ENCODE results near the gene RCAN3.

The RCAN3 gene

GRCh38 chr1:24465099-24465498, 37.5 kb upstream of the RCAN3 start:
- no peak for TF ChIP-seq CTCF (IDR thresholded peaks at IDR 0.05)

GRCh38 chr1:24465638-24466037, 37.0 kb upstream of the RCAN3 start:
- TF ChIP-seq CTCF (IDR thresholded peaks at IDR 0.05), result no peak

DNA sequence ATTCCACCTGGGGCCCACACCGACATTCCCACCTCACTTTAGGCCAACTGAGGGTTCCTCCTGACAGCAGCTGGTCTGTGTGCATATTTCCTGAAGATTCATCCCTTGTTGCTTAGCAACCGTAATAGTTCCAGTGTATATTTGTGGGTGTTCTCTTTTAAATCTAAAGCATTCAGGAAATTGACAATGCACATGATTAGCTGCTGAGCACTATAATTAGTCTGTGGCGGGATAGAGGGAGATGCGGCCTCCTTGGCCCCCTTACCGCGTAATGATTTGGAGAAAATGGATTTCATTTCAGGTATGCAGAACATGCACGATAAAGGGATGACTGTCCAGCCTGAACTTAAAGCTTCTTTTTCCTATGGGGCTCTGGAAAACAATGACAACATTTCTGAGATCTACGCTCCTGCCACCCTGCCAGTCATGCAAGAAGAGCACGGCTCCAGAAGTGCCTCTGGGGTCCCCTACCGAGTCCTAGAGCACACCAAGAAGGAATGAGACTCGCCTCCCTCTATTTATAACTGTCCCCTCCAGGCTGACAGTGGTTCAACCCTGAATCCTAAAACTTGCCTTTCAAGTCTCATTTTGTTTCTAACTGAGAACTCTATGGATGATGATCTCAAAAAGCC, 33.8 kb upstream of the RCAN3 start:
- TF ChIP-seq CTCF (IDR thresholded peaks at IDR 0.05), result no peak

GRCh38 chr1:24470592-24470991, 32.0 kb upstream of the RCAN3 start:
- no peak for TF ChIP-seq CTCF (IDR thresholded peaks at IDR 0.05)

DNA sequence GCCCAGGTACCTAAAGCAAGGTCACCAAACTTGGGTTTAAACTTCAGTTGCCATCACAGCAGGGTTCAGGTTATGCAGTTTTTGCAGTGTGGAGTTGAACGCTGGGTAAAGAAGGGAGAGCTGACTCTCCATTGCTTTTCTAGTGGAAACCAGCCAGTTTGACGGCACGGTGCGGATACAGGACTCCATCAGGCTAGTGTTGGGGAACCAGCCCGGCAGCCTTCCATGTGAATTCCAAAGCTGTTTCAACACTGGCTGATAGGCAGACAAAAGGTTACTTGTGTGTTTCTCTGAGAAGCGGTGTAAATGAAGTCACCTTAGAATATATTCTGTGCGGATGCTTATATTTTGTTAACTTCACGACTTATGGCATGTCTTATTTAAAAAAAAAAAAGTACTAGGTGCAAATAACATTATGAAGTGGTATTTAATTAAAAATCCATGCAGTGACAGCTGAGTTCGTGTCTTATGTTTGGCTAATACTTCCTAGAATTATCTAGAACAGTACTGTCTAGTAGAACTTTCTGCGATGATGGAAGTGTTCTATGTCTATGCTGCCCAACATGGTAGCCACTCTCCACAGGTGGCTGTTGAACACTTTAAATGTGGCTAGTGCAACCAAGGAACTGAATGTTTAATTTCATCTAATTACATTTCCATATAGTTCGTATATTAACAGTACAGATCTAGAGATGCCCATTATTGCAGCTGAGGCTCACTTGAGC, 29.9 kb upstream of the RCAN3 start:
- no peak for TF ChIP-seq CTCF (IDR thresholded peaks at IDR 0.05)

DNA sequence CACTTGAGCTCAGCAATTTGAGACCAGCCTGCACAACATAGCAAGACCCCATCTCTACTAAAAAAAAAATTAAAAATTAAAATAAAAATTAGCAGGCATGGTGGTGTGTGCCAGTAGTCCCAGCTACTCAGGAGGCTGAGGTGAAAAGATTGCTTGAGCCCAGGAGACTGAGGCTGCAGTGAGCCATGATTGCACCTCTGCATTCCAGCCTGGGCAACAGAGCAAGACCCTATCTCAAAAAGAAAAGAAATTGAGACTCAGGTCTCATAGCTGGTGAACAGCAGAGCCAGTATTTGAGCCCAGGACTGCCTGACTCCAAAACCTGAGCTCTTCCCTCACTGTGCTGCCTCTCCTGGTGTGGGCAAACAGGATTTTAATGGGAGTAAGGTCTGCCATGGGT, 28.4 kb upstream of the RCAN3 start:
- no peak for TF ChIP-seq CTCF (IDR thresholded peaks at IDR 0.05)

- TF ChIP-seq CTCF (IDR thresholded peaks at IDR 0.05), result no peak
Measured at GRCh38 chr1:24475700-24476099, 26.9 kb upstream of the RCAN3 start.

Measured in LNCAP (cell line).